GM23338 (cell line): ENCODE measurements around the gene CRYGD. TPM values are rescaled to one million over a fixed set of nuclear protein-coding genes. Genes with fewer than 3 reads are reported as not detected.

ENCODE experiments used
- ATAC-seq: fragments of 200-7000 bp; cut with Tn5 transposase; 3 replicates; pipeline ENCODE4 v1.9.1; 2020
- DNase-seq: peaks from one replicate; pipeline ENCODE4 v3.0.0-alpha.2; 2015; ENCODE audit warnings: low spot score
- H2AFZ ChIP-seq: fragments of 200-600 bp; sonication (generic); 2 replicates; pipeline ENCODE4 v1.8.0; 2016; ENCODE audit warnings: antibody characterized with exemption, mild to moderate bottlenecking, moderate library complexity
- H3F3A ChIP-seq: fragments of 200-600 bp; sonication (generic); replicated peaks from 2 replicates; pipeline ENCODE4 v1.8.0; 2017; ENCODE audit warnings: antibody characterized with exemption, mixed run types, low read depth
- H3K27ac ChIP-seq: fragments of 200-600 bp; sonication (generic); 2 replicates; pipeline ENCODE4 v1.6.1; 2016; ENCODE audit warnings: low read depth
- H3K27me3 ChIP-seq: fragments of 200-600 bp; sonication (generic); 2 replicates; pipeline ENCODE4 v1.8.0; 2016; ENCODE audit warnings: mild to moderate bottlenecking, mixed run types, moderate library complexity; ENCODE audit not compliant: insufficient read depth
- H3K36me3 ChIP-seq: fragments of 200-600 bp; sonication (generic); 2 replicates; pipeline ENCODE4 v1.8.0; 2016; ENCODE audit warnings: mild to moderate bottlenecking; ENCODE audit not compliant: insufficient read depth
- H3K4me1 ChIP-seq: fragments of 200-600 bp; sonication (generic); 2 replicates; pipeline ENCODE4 v1.8.0; 2016; ENCODE audit warnings: mild to moderate bottlenecking, moderate library complexity; ENCODE audit not compliant: insufficient read depth
- H3K4me2 ChIP-seq: fragments of 200-600 bp; sonication (generic); 2 replicates; pipeline ENCODE4 v1.7.1; 2017; ENCODE audit warnings: mixed run types
- H3K4me3 ChIP-seq: fragments of 200-600 bp; sonication (generic); 2 replicates; pipeline ENCODE4 v1.6.1; 2016; ENCODE audit warnings: mixed run types
- H3K79me2 ChIP-seq: fragments of 200-600 bp; sonication (generic); replicated peaks from 2 replicates; pipeline ENCODE4 v1.8.0; 2017; ENCODE audit warnings: mild to moderate bottlenecking; ENCODE audit not compliant: insufficient read depth
- H3K9me2 ChIP-seq: fragments of 200-600 bp; sonication (generic); 2 replicates; pipeline ENCODE4 v1.8.0; 2017; ENCODE audit not compliant: insufficient read depth
- H4K20me1 ChIP-seq: fragments of 200-600 bp; sonication (generic); replicated peaks from 2 replicates; pipeline ENCODE4 v1.8.0; 2017; ENCODE audit warnings: mild to moderate bottlenecking; ENCODE audit not compliant: insufficient read depth
- H3K27ac Mint-ChIP-seq: 2 replicates; pipeline ENCODE4 v1.8.0; 2020; ENCODE audit warnings: inconsistent platforms, mild to moderate bottlenecking, moderate library complexity, mixed read lengths
- H3K27me3 Mint-ChIP-seq: 3 replicates; pipeline ENCODE4 v1.8.0; 2022; ENCODE audit warnings: low read depth, mild to moderate bottlenecking, moderate library complexity, mixed read lengths, inconsistent platforms; ENCODE audit not compliant: insufficient read depth, poor library complexity
- H3K36me3 Mint-ChIP-seq: 3 replicates; pipeline ENCODE4 v1.8.0; 2021; ENCODE audit warnings: low read depth, mild to moderate bottlenecking, inconsistent platforms, moderate library complexity, mixed read lengths
- H3K4me1 Mint-ChIP-seq: 3 replicates; pipeline ENCODE4 v1.8.0; 2020; ENCODE audit warnings: mild to moderate bottlenecking, inconsistent platforms, mixed read lengths
- H3K4me3 Mint-ChIP-seq: 3 replicates; pipeline ENCODE4 v1.8.0; 2021; ENCODE audit warnings: moderate library complexity, mild to moderate bottlenecking, inconsistent platforms, mixed read lengths
- H3K9me3 Mint-ChIP-seq: 3 replicates; pipeline ENCODE4 v1.8.0; 2020; ENCODE audit warnings: moderate library complexity, mild to moderate bottlenecking, inconsistent platforms, mixed read lengths
- CREB1 ChIP-seq: fragments of 250-450 bp; sonication (Bioruptor Pico); IDR thresholded peaks from 2 replicates; pipeline ENCODE4 v1.5.0; 2020; ENCODE audit warnings: low read depth, mild to moderate bottlenecking, moderate library complexity
- EZH2 ChIP-seq: fragments of 200-600 bp; sonication (generic); IDR thresholded peaks from one replicate; pipeline ENCODE4 v1.8.0; 2017; ENCODE audit warnings: antibody characterized with exemption, mild to moderate bottlenecking, low read depth; ENCODE audit not compliant: unreplicated experiment
- EZH2phosphoT487 ChIP-seq: fragments of 200-600 bp; sonication (generic); IDR thresholded peaks from one replicate; pipeline ENCODE4 v1.8.1; 2018; ENCODE audit warnings: antibody characterized with exemption; ENCODE audit not compliant: unreplicated experiment
- JUNB ChIP-seq: IDR thresholded peaks from one replicate; pipeline ENCODE4 v1.6.1; 2016; ENCODE audit warnings: antibody characterized with exemption; ENCODE audit not compliant: unreplicated experiment
- NANOG ChIP-seq: IDR thresholded peaks from 2 replicates; pipeline ENCODE4 v1.6.1; 2016; ENCODE audit warnings: antibody characterized with exemption, borderline replicate concordance
- POLR2AphosphoS5 ChIP-seq: IDR thresholded peaks from 2 replicates; pipeline ENCODE4 v1.6.1; 2016; ENCODE audit warnings: antibody characterized with exemption, low read depth
- STAT1 ChIP-seq: IDR thresholded peaks from one replicate; pipeline ENCODE4 v1.6.1; 2016; ENCODE audit warnings: antibody characterized with exemption; ENCODE audit not compliant: unreplicated experiment
- ZNF114 ChIP-seq: fragments of 250-450 bp; sonication (Bioruptor Pico); IDR thresholded peaks from 2 replicates; pipeline ENCODE4 v1.5.0; 2020; ENCODE audit warnings: mild to moderate bottlenecking, moderate library complexity
- ZNF331 ChIP-seq: fragments of 250-450 bp; sonication (Bioruptor Pico); IDR thresholded peaks from 2 replicates; pipeline ENCODE4 v1.5.0; 2020; ENCODE audit warnings: low read depth, mild to moderate bottlenecking, moderate library complexity
- polyA plus RNA-seq: library from polyadenylated mRNA; unstranded; fragments of >200 nt; fragmentation: Nextera tagmentation; extraction: Ambion mirVana; gene quantifications from 2 replicates; pipeline ENCODE4 v1.2.1, GENCODE V29; 2016
- total RNA-seq: library from RNA; depleted of rRNA; stranded (reverse); fragments of >200 nt; shearing (Covaris generic); gene quantifications from 2 replicates; pipeline ENCODE4 v1.2.3, GENCODE V29; 2014
- TF ChIP-seq, protein P1 (sequence below): IDR thresholded peaks from 2 replicates; pipeline ENCODE4 v1.6.1; 2016; ENCODE audit warnings: antibody characterized with exemption
- TF ChIP-seq, protein P2 (sequence below): fragments of 250-450 bp; sonication (Bioruptor Pico); IDR thresholded peaks from 2 replicates; pipeline ENCODE4 v1.5.0; 2020; ENCODE audit warnings: mild to moderate bottlenecking, moderate library complexity
- TF ChIP-seq, protein P3 (sequence below): IDR thresholded peaks from one replicate; pipeline ENCODE4 v1.6.1; 2018; ENCODE audit warnings: antibody characterized with exemption; ENCODE audit not compliant: unreplicated experiment

Gene CRYGD
- total and polyA plus RNA-seq, 2 experiments from 2014 or later = 3.4 to 23.9 TPM

DNA sequence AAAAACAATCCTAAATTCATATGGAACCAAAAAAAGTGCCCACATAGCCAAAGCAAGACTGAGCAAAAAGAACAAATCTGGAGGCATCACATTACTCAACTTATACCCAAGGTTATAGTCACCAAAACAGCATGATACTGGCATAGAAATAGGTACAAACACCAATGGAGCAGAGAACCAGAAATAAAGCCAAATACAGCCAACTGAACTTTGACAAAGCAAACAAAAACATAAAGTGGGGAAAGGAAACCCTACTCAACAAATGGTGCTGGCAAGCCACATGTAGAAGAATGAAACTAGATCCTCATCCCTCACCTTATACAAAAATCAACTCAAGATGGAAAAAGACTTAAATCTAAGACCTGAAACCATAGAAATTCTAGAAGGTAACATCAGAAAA lies 40.5 kb downstream of the CRYGD start (continued):
- TF ChIP-seq, protein P1, sequence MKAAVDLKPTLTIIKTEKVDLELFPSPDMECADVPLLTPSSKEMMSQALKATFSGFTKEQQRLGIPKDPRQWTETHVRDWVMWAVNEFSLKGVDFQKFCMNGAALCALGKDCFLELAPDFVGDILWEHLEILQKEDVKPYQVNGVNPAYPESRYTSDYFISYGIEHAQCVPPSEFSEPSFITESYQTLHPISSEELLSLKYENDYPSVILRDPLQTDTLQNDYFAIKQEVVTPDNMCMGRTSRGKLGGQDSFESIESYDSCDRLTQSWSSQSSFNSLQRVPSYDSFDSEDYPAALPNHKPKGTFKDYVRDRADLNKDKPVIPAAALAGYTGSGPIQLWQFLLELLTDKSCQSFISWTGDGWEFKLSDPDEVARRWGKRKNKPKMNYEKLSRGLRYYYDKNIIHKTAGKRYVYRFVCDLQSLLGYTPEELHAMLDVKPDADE = no peak

DNA sequence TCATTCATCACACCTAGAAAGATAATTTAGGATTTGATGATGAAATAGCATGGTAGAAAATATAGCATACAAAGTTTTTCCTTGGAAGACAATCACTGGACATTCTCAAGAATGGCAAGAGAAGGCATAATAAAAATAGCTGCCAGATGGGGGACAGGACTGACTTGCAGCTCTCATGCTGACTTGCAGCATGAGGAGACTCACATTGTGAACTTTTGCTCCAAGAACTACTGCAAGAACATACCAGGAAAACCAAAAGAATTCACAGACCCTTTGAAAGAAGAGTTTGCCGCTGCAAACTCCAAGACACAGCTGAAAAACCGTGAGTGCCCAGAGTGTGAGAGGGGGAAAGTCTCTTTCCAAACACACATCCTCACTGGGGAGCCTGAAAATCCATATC lies 47.0 kb downstream of the CRYGD start:
- H3K4me2 ChIP-seq = no peak overlapping the region
- TF ChIP-seq POLR2AphosphoS5 = no peak
- no peak for TF ChIP-seq ZNF331 (CRISPR knock-in tag)
- TF ChIP-seq NANOG = no peak
- TF ChIP-seq EZH2phosphoT487 = no peak
- TF ChIP-seq JUNB = no peak
- no peak for TF ChIP-seq CREB1 (CRISPR knock-in tag)
- no peak for TF ChIP-seq ZNF114
- TF ChIP-seq, protein P1 = no peak
- TF ChIP-seq STAT1 = no peak
- TF ChIP-seq, protein P2, sequence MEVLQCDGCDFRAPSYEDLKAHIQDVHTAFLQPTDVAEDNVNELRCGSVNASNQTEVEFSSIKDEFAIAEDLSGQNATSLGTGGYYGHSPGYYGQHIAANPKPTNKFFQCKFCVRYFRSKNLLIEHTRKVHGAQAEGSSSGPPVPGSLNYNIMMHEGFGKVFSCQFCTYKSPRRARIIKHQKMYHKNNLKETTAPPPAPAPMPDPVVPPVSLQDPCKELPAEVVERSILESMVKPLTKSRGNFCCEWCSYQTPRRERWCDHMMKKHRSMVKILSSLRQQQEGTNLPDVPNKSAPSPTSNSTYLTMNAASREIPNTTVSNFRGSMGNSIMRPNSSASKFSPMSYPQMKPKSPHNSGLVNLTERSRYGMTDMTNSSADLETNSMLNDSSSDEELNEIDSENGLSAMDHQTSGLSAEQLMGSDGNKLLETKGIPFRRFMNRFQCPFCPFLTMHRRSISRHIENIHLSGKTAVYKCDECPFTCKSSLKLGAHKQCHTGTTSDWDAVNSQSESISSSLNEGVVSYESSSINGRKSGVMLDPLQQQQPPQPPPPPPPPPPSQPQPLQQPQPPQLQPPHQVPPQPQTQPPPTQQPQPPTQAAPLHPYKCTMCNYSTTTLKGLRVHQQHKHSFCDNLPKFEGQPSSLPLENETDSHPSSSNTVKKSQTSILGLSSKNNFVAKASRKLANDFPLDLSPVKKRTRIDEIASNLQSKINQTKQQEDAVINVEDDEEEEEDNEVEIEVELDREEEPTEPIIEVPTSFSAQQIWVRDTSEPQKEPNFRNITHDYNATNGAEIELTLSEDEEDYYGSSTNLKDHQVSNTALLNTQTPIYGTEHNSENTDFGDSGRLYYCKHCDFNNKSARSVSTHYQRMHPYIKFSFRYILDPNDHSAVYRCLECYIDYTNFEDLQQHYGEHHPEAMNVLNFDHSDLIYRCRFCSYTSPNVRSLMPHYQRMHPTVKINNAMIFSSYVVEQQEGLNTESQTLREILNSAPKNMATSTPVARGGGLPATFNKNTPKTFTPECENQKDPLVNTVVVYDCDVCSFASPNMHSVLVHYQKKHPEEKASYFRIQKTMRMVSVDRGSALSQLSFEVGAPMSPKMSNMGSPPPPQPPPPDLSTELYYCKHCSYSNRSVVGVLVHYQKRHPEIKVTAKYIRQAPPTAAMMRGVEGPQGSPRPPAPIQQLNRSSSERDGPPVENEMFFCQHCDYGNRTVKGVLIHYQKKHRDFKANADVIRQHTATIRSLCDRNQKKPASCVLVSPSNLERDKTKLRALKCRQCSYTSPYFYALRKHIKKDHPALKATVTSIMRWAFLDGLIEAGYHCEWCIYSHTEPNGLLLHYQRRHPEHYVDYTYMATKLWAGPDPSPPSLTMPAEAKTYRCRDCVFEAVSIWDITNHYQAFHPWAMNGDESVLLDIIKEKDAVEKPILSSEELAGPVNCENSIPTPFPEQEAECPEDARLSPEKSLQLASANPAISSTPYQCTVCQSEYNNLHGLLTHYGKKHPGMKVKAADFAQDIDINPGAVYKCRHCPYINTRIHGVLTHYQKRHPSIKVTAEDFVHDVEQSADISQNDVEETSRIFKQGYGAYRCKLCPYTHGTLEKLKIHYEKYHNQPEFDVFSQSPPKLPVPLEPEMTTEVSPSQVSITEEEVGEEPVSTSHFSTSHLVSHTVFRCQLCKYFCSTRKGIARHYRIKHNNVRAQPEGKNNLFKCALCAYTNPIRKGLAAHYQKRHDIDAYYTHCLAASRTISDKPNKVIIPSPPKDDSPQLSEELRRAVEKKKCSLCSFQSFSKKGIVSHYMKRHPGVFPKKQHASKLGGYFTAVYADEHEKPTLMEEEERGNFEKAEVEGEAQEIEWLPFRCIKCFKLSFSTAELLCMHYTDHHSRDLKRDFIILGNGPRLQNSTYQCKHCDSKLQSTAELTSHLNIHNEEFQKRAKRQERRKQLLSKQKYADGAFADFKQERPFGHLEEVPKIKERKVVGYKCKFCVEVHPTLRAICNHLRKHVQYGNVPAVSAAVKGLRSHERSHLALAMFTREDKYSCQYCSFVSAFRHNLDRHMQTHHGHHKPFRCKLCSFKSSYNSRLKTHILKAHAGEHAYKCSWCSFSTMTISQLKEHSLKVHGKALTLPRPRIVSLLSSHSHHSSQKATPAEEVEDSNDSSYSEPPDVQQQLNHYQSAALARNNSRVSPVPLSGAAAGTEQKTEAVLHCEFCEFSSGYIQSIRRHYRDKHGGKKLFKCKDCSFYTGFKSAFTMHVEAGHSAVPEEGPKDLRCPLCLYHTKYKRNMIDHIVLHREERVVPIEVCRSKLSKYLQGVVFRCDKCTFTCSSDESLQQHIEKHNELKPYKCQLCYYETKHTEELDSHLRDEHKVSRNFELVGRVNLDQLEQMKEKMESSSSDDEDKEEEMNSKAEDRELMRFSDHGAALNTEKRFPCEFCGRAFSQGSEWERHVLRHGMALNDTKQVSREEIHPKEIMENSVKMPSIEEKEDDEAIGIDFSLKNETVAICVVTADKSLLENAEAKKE = no peak
- TF ChIP-seq, protein P3, sequence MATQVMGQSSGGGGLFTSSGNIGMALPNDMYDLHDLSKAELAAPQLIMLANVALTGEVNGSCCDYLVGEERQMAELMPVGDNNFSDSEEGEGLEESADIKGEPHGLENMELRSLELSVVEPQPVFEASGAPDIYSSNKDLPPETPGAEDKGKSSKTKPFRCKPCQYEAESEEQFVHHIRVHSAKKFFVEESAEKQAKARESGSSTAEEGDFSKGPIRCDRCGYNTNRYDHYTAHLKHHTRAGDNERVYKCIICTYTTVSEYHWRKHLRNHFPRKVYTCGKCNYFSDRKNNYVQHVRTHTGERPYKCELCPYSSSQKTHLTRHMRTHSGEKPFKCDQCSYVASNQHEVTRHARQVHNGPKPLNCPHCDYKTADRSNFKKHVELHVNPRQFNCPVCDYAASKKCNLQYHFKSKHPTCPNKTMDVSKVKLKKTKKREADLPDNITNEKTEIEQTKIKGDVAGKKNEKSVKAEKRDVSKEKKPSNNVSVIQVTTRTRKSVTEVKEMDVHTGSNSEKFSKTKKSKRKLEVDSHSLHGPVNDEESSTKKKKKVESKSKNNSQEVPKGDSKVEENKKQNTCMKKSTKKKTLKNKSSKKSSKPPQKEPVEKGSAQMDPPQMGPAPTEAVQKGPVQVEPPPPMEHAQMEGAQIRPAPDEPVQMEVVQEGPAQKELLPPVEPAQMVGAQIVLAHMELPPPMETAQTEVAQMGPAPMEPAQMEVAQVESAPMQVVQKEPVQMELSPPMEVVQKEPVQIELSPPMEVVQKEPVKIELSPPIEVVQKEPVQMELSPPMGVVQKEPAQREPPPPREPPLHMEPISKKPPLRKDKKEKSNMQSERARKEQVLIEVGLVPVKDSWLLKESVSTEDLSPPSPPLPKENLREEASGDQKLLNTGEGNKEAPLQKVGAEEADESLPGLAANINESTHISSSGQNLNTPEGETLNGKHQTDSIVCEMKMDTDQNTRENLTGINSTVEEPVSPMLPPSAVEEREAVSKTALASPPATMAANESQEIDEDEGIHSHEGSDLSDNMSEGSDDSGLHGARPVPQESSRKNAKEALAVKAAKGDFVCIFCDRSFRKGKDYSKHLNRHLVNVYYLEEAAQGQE = no peak
- TF ChIP-seq EZH2 = no peak

More for the DNA sequence above, 47.0 kb downstream of the CRYGD start:
- H4K20me1 ChIP-seq = no peaks in the 10 kb centered on the region
- no peaks in the 10 kb centered on the region for H3K27me3 ChIP-seq
- no peaks in the 10 kb centered on the region for H3K36me3 Mint-ChIP-seq
- no peak overlapping the region for H3K27ac Mint-ChIP-seq
- H2AFZ ChIP-seq = peak overlapping the region; percentile 85; the same call in 1 of the 2 replicates
- no peaks in the 10 kb centered on the region for H3K79me2 ChIP-seq
- no peak overlapping the region for H3K27ac ChIP-seq
- peaks cover 8% of the 10 kb centered on the region; the same call in 1 of the 2 replicates for H3K9me2 ChIP-seq
- H3K27me3 Mint-ChIP-seq = peaks cover 4% of the 10 kb centered on the region
- H3K4me1 ChIP-seq = peaks cover 3% of the 10 kb centered on the region
- ATAC-seq (no peak), DNase-seq (no peak)
- H3K9me3 Mint-ChIP-seq = peaks cover 5% of the 10 kb centered on the region; the same call in 1 of the 3 replicates
- no peak overlapping the region; the same call in 2 of the 3 replicates for H3K4me3 Mint-ChIP-seq
- H3F3A ChIP-seq = no peaks in the 10 kb centered on the region
- H3K4me3 ChIP-seq = no peak overlapping the region
- peaks cover 22% of the 10 kb centered on the region for H3K4me1 Mint-ChIP-seq
- H3K36me3 ChIP-seq = no peaks in the 10 kb centered on the region
